ENCODE data around the gene LCN1. TPM values are rescaled to one million over a fixed set of nuclear protein-coding genes. Genes with fewer than 3 reads are reported as not detected.

LCN1 gene
- polyA plus RNA-seq, 1 donor (not counting 4 experiments of a cell fraction or from before 2014, with no cell fraction given), result not detected

GRCh38 chr9:135512241-135512603, 9.0 kb upstream of the LCN1 start:
- Histone ChIP-seq H3K9me1 (ENCODE audit: control insufficient read depth, extremely low read depth, insufficient read depth, low read length) (no peaks in the 10 kb centered on the region), H3K9ac (ENCODE audit: control insufficient read depth, extremely low read depth, insufficient read depth, low read length) (no peak overlapping the region), H3K79me2 (ENCODE audit: control insufficient read depth, insufficient read depth, low read length) (no peaks in the 10 kb centered on the region), H3K27me3 (ENCODE audit: control insufficient read depth, extremely low read depth, insufficient read depth, low read length) (no peaks in the 10 kb centered on the region), H3K27ac (ENCODE audit: control insufficient read depth, insufficient read depth, low read length) (no peak overlapping the region), H3K4me2 (ENCODE audit: control insufficient read depth, extremely low read depth, insufficient read depth, low read depth, low read length) (no peak overlapping the region), H3K4me3 (ENCODE audit: control insufficient read depth in 2 of 3, extremely low read depth in 1 of 3, insufficient read depth in 2 of 3, low read depth in 1 of 3, low read length in 3 of 3) (no peak overlapping the region), H3K9me3 (ENCODE audit: control insufficient read depth, low read depth, low read length) (no peaks in the 10 kb centered on the region), H2AFZ (ENCODE audit: control insufficient read depth, low read length) (no peak overlapping the region), H3K36me3 (ENCODE audit: control insufficient read depth in 2 of 2, extremely low read depth in 1 of 2, insufficient read depth in 2 of 2, low read length in 2 of 2) (no peaks in the 10 kb centered on the region), H4K20me1 (ENCODE audit: control insufficient read depth, extremely low read depth, insufficient read depth, low read length) (no peaks in the 10 kb centered on the region), H3K4me1 (ENCODE audit: control insufficient read depth, extremely low read depth, insufficient read depth, low read length) (peaks cover 15% of the 10 kb centered on the region)
- DNase-seq (ENCODE audit: low read depth, low spot score) (no peak), FAIRE-seq (no peak)
- TF ChIP-seq CTCF (optimal IDR thresholded peaks at IDR 0.05 in 1 of 3, IDR thresholded peaks at IDR 0.05 in 1 of 3, conservative IDR thresholded peaks at IDR 0.05 in 1 of 3; ENCODE audit: extremely low read depth in 1 of 3, insufficient read depth in 2 of 3, low read length in 3 of 3) (no peak), EZH2 (IDR thresholded peaks at IDR 0.05; ENCODE audit: low read length) (no peak)
- dilution Hi-C loops (cut with MboI; ENCODE audit: extremely low pct_ligation_motif_present, low sequenced_read_pairs), result no loop called here

- Histone ChIP-seq H3K79me2 (ENCODE audit: control insufficient read depth, insufficient read depth, low read length) (no peaks in the 10 kb centered on the region), H3K9me3 (ENCODE audit: control insufficient read depth, low read depth, low read length) (no peaks in the 10 kb centered on the region), H3K36me3 (ENCODE audit: control insufficient read depth in 2 of 2, extremely low read depth in 1 of 2, insufficient read depth in 2 of 2, low read length in 2 of 2) (no peaks in the 10 kb centered on the region), H3K4me3 (ENCODE audit: control insufficient read depth in 2 of 3, extremely low read depth in 1 of 3, insufficient read depth in 2 of 3, low read depth in 1 of 3, low read length in 3 of 3) (no peak overlapping the region), H3K4me1 (ENCODE audit: control insufficient read depth, extremely low read depth, insufficient read depth, low read length) (peaks cover 15% of the 10 kb centered on the region), H4K20me1 (ENCODE audit: control insufficient read depth, extremely low read depth, insufficient read depth, low read length) (no peaks in the 10 kb centered on the region), H3K27me3 (ENCODE audit: control insufficient read depth, extremely low read depth, insufficient read depth, low read length) (no peaks in the 10 kb centered on the region), H3K4me2 (ENCODE audit: control insufficient read depth, extremely low read depth, insufficient read depth, low read depth, low read length) (no peak overlapping the region), H3K27ac (ENCODE audit: control insufficient read depth, insufficient read depth, low read length) (no peak overlapping the region), H3K9me1 (ENCODE audit: control insufficient read depth, extremely low read depth, insufficient read depth, low read length) (no peaks in the 10 kb centered on the region), H2AFZ (ENCODE audit: control insufficient read depth, low read length) (no peak overlapping the region), H3K9ac (ENCODE audit: control insufficient read depth, extremely low read depth, insufficient read depth, low read length) (no peak overlapping the region)
- no peak for DNase-seq (ENCODE audit: low read depth, low spot score)
- dilution Hi-C loops (cut with MboI; ENCODE audit: extremely low pct_ligation_motif_present, low sequenced_read_pairs), result no loop called here
- TF ChIP-seq CTCF (optimal IDR thresholded peaks at IDR 0.05 in 1 of 3, IDR thresholded peaks at IDR 0.05 in 1 of 3, conservative IDR thresholded peaks at IDR 0.05 in 1 of 3; ENCODE audit: extremely low read depth in 1 of 3, insufficient read depth in 2 of 3, low read length in 3 of 3) (no peak), EZH2 (IDR thresholded peaks at IDR 0.05; ENCODE audit: low read length) (no peak)
- no peak for FAIRE-seq
Measured at GRCh38 chr9:135512904-135513303, 8.3 kb upstream of the LCN1 start.
